GM10847 (cell line): Measurements from ENCODE around the gene GRID1.

Experiments
- POLR2A ChIP-seq: IDR thresholded peaks from 2 replicates; pipeline ENCODE4 v1.6.1; 2011; ENCODE audit not compliant: insufficient read length; ENCODE audit errors: extremely low read depth

Gene GRID1

DNA sequence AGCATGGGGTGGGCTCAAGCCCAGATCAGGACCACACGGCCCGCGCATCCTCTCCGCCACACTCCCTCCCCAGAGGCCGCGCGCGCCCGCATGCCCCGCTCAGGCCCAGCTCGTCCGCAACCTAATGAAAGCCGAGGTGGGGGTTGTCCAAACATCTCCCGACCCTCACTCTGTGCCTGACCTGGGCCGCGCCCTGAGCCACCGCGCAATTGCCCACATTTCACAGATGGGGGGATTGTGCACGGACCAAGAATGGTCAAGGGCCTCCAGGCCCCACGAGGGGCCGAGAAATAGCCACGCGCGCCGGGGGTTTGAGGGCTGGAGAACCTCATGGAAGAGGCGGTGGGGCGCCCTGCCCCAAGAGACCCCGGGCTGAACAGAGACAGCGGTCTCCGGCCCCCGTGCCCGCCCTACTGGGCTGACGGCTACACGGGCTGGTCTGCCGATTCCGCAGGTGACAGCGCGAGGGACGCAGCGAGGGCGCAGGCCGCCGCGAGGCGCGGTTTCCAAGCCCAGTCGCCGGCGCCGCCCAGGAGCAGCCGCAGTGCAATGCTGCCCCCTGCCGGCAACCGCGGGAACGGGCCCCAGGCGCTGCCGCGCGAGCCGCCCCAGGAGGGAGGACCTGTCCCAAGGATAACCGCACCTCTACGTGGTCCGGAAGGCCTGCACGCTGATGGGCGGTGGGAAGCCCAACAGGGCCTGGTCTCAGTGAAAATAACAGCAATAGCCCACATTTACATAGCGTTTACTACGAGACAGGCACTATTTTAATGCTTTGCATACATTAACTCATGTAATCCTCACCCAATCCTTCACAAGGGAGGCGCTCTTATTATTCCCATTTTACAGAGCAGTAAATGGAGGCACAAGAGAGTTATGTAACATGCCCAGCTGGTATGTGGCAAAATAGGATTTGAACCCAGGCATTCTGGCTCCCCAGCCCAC lies 10.5 kb upstream of the GRID1 start:
- no peak for TF ChIP-seq POLR2A

DNA sequence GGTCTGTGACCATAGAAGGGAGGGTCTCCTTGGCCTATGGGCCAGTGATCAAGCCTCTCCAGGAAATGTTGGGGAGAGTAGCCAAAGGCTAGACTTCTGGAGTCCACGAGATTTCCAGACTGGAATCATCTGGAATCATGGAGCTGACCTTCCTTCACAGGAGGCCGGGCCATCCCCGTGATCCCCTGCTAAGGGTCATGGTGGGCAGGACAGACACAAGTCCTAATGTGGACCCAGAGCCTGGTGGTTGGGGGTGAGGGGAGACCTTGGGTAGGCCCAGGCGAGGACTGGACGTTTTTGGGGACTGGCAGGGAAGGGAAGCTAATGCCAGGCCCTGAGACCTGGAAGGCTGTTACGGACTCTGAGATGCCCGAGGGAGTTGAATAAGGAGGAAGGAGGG lies 9.8 kb upstream of the GRID1 start:
- no peak for TF ChIP-seq POLR2A

DNA sequence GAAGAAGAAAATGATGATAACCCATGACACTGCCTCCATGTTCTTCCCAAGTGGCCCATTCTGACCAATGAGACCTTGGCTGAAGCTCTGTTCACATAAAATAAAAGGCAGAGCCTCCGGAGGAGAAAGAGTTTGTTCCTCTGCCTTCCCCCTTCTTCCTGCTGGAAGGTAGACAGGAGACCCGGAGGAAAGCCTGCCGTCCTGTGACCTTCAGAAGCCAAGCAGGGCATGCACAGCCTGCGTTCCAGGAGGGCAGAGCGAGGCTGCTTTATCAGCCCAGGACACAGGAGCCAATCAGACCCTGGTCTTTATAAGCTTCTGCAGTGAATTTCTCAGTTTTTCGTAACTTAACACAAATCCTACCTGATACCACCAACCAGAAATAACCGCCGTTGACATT lies 8.6 kb upstream of the GRID1 start:
- no peak for TF ChIP-seq POLR2A

DNA sequence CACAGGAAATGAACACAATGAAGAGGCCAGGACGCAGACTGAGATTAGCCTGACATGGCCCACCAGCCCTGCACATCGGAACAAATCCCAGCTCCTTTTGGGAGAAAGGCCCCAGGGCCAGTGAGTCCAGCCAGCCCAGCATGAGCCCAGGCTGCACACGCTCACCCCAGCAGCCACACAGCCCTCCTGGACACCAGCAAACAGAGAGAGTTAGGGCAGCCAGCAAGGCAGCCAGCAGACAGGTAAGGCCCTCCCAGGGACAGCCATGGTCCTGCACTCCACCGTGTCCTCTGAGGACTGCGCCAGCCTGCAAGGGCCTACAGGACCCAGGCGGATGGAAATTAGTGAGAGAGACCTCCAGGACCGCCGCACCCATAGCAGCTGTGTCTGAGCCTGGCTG lies 8.1 kb upstream of the GRID1 start:
- no peak for TF ChIP-seq POLR2A

DNA sequence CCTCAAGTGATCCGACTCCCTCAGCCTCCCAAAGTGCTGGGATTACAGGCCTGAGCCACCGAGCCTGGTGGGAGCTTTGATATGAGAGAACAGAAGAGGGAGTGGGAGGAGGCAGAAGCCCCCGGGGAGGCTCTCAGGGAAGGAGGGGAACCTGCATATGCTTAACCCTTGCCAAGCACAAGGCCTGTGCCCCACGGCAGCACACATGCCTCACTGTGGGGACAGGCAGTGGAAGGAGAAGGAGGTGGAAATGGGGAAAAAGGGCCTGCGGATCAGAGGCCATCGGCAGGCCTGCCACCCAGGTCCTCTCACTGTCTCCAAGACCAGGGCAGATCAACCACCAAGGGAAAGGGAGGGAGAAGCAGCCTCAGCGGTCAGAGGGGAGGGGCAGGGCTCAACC lies 7.2 kb upstream of the GRID1 start:
- no peak for TF ChIP-seq POLR2A

DNA sequence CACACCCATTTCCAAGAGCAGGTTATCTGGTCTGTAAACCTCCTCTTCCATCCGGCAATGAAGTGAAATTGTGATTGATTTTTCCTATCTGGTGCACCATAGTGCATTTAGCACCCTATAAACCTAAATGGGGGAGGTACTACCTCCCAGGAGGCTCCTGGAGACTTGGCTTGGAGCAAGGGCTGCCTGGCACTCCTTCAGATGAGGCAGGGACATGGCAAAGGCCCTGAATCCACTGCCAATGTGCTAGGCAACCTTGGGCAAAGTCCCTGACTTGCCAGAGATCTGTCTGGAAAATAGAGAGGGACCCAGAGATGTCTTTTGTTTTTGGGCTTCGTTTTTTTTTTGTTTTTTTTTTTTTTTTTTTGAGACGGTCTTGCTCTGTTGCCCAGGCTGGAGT lies 6.7 kb upstream of the GRID1 start:
- no peak for TF ChIP-seq POLR2A

DNA sequence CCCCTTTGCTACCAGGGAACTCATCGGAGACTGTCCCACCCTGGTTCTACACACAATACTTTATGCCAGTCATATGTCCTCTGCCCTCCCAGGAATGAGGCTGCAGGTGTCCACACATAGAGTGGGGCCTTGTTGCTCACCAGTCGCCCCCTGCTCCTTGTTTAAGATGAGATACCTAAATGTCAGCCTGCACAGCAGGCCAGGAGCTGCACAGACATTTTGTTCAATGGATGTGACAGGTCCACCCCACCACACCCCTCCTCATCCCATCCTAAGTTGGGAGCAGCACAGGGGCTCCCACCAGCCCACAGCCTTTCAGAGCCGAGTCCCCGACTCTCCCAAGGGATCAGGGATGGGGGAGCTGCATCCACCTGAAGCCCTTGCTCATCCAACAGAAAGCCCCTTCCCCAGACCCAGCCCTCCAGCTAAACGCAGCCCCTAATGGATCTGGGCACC lies 6.2 kb upstream of the GRID1 start:
- no peak for TF ChIP-seq POLR2A

DNA sequence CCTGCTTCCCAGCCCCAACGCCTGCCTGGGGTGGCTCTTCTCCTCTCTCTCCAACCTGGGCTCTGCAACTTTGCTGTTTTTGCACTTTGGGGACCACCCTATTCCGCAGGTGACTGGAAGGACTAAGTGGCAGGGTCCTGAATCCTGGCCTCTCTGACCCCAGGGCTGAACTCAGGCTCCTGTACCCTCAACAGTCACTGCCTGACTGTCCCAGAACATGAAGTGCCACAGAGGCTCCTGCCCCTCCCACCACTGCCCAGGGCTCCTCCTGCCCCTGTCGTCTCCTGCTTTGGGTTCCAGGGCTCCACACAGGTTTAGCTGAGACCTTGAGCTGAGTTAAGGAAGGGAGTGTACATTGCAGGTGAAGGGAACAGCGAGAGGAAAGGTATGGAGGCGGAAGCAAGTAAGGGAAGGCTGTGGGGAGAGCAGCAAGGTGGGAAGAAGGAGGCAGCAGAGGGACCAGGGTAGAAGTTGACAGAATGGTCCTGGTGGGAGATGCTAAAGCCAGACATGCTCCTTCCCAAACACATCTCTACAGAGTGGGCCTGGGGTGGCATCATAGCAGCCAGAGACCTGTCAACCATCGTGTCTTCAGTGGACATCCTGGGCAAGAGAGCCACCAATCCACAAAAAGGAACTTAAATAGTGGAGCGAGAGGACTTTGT lies 5.7 kb upstream of the GRID1 start:
- TF ChIP-seq POLR2A = no peak

DNA sequence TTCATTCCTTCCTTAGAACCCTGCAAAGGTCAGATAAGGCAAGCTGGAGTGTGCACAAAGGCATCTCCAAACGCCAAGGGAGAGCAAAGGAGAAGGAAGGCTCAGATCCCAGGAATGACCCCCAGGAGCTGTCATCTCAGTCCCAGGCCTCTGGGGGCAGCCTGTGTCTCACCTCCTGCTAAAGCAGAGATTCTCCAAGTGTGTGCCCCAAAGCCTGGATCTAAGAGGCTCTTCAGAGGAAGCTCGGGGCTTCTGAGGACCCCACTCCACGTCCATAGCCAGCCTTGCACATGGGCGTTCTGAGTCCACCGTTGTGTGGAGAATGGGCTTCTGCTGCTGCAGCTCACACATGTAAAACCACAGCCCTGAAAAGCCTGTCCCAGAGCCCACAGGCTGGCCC lies 5.1 kb upstream of the GRID1 start:
- TF ChIP-seq POLR2A = no peak

DNA sequence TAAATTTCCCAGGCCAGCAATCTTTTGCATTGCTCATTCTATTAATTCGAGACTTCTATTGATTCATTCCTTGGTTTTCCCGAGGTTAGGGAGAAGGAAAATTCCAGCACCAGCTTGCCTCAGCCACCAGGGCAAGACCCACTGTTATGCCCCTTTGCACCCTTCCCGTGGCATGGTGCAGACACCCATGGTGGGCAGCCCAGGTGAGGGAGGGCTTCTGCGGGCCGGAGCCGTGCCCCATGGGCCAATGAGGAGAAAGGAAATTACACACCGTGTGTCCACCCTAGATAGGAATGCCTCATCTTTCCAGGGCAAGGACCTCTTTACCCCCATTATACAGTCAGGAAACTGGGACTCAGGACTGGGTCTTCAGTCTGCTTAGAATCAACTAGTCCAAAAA lies 4.5 kb upstream of the GRID1 start:
- TF ChIP-seq POLR2A = no peak

DNA sequence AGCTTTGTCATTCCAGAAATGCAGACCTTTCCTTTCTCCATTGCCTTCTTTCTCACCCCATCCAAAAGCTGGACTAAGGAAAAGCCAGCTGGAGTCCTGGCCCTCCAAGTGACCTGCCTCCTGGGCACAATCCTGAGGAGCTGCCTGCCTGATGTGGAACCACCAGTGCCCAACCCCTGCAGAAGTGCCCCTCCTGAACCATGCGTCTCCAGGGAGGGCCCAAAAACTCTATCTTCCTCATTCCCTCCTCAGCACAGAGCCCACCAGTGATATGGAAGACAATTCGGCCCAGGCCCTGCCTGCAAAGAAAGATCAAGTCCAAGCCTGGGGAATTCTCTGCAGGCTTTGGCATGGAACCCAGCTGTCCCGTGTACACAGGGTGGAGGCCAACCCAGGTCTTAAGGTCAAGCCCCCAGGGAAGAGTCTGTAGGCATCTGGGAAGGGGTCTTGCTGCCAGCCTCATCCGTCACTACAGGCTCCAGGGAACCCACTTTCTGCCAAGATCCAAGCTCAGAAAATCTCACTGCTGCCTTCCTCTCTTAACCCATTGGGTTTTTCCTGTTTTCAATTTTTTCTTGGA lies 3.5 kb upstream of the GRID1 start:
- TF ChIP-seq POLR2A = no peak

DNA sequence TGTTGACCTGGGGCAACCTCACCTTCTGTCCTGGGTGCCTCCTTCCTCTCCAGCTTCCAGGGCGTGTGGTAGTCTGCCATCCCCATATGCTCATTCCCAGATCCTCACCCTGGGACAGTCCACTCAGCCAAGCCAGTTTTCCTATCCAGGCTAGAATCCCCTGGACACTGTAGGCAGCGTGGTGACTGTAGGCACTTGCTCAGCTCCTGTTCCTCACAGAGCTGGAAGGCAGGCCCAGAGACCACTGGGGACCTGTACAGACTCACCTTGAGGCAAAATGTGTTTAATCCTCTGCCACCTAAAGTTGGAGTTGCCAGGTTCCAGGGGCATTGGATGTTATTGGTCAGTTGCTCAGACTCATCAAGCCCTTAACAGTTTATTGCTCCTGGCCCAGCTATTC lies 2.4 kb upstream of the GRID1 start:
- TF ChIP-seq POLR2A = no peak

DNA sequence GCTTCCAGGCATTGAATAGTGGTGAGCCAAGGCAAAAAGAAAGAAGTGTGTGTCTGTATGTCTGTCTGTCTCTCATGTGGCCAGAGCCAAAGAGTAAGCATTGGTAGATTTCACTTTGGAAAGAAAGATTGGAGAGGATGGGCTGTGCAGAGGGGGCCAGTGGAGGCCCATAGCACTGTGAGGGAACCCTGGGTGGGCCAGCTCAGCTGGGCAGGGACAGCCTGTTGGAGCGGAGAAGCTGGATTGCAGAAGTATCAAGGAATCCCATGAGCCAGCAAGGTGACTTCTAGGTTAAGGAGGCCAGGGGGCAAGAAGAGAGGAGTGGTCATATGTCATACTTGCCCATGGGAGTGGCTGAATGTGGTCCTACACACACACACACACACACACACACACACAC lies 1.5 kb upstream of the GRID1 start:
- no peak for TF ChIP-seq POLR2A

DNA sequence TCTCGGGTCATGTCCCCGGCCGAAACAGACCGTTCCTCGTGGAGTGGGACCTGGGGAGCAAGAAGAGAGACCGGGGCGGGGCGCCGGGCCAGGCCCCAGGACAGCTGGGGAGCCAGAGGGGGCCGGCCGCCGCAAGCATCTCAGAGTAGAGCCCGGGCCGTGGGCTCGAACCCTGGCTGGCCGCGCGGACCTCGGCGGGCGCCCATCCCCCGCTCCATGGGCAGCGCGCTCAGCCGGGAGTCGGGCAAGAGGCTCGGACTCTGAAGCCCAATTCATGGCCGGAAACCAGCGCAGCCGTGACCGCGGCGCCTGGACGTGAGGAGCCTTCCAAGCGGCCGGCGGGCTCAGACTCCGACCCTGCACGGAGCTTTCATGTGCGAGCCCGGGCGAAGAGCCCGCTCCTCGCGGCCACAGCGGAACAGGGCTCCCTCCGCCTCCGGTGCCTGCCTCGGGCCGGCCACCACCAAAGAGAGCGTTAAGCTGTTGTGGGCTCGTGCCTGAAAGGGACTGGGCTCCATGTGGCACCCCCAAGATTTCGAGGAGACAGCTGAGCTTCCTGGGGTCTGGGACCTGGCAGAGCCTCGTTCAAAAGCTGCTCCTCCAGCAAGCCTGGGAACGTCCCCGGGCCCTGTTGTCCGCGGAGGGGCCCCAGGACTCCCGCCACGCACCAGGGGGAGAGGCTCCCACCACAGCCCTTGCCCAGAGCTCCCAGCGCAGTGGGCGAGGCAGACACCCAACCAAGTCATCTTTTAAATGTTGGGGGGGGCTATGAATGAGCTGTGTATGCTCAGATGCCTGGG lies 757 bp upstream of the GRID1 start:
- no peak for TF ChIP-seq POLR2A

DNA sequence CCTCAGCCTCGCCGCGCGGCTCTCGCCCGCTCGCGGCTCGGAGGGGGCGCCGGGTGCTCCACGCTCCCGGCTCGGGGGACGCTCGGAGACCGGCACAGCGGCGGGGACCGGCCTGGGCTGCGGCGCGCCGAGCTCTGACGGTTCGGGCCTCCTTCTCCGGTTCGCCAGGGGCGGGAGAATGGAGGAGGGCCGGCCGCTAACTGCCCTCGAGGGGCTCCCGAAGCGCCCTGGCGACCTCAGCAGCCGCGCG lies 232 bp upstream of the GRID1 start:
- no peak for TF ChIP-seq POLR2A
